ENCODE results near the gene ROS1.
A peak's percentile ranks its signal among the peaks of the same experiment; 100 is the strongest.

The ROS1 gene

DNA sequence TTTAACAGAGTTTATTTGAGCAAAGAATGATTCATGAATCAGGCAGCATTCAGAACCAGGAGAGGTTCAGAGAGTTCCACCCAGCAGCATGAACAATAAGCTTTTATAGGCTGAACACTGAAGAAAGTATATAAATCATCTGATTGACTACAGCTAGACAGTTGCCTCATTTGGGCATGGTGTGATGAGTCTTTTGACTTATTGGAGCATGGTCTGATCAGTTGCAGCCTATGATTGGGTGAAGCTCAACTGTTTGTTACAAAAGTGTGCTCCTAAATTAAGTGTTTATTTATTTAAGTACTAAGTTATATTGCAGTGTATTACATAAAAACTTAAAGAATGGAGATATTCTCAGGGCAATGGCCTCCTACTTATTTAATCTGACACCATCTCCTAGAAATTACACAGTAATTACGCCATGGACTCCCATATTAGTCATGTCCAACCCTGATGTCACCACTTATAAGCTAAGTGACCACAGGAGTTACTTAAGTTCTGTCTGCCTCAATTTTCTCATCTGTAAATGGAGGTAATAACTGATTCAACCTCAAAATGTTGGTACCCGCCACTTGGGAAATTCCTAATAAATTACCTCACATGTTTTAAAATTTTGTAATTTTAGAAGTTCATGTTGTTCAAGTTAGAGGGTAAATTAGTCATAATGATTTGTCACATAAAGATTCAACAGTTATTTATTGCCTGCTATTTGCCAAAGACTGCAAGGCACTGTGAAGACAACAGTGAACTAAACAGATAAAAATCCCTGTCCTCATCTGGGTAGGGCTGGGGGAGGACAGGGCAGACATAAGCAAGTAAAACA lies 15.2 kb upstream of the ROS1 start:
- DNase-seq, result no peak

DNA sequence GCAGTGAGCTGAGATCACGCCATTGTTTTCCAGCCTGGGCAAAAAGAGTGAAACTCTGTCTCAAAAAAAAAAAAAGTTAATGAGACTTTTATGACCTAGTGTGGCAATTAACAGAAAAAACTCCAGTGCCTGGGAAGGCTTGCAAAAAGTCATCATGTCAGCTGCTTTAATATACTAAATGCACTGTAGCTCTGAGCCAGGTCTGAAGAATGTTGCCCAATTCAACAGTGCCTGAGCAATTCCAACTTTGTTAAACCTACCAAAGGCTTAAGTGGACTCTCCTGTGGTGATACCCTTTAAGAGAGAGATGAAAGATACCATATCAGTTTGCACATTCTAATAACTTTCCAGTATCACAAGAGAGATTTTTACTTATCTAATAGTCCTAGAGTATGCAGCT lies 6.5 kb upstream of the ROS1 start:
- DNase-seq, result no peak

- DNase-seq, result no peak
Observed at GRCh38 chr6:117423754-117424153, 2.0 kb downstream of the ROS1 start.

- DNase-seq, result no peak
Observed at GRCh38 chr6:117418320-117418719, 7.4 kb downstream of the ROS1 start.

DNA sequence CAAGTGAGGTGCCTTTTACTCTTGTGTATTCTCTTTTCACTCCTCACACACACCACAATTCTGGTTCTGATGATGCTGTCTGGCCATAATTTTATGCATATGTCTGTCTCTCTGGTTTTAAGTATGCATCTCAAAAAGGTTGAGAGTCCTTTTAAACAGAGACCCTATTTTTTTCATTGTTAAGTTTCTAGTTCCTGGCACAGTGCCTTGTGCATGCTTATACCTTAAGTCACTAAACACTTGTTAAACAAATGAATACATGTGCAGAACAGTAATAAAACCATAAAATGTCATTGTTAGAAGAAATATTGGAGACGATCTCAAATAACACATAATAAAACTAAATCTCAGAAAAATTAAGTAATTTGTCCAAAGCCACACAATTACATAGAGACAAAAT lies 7.9 kb downstream of the ROS1 start:
- DNase-seq, result no peak

DNA sequence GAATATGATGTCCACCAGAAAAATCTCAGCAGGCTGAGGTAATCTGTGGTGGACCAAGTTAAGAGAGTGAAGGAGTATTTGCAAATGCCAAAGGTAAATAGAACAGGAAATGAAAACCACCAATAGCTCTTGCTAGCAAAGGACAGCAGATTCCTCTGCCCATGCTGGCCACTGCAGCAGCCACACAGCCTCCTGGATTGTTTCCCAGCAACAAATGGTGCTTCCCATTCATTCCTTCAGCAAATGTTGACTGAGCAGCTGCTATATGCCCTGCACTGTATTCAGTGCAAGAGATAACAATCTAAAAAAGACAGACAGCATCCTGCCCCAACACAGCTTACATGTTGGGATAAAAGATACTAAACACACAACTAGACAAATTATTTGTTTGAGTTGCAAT lies 11.0 kb downstream of the ROS1 start:
- peak; percentile 46 for DNase-seq

DNA sequence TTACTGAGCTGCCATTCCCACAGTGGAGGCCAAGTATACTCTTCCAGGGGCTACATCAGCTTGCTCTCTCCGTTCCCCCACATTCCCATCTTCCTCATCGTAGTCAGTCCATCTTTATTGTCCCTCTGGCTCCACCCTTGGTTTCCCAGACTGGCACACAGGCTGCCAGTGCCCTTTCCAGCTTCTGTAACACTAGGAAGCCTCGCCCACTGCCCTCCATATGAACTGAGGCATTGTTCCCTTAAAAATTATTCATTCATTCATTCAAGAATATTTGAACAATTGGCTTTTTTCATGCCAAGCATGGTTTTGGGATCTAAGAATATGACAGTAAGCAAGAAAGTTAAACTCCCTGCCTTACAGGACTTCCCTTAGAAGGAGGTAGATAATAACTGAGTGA lies 14.3 kb downstream of the ROS1 start:
- no peak for DNase-seq

DNA sequence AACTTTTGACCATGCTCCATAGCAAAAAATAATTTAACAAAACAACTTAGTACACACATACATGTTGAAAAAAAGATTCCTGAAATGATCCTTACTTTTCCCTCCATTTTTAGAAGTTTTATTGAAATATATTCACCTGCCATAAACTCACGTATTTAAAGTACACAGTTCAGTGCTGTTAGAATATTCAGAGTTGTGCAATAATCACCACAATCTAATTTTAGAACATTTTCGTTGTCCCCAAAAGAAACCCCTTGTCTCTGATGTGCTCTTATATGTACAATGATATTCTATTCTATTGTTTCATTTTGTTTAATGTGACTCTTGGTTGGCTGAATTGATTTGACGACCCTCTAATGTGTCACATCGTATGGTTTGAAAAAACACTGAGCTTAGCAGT lies 15.9 kb downstream of the ROS1 start:
- DNase-seq, result no peak

DNA sequence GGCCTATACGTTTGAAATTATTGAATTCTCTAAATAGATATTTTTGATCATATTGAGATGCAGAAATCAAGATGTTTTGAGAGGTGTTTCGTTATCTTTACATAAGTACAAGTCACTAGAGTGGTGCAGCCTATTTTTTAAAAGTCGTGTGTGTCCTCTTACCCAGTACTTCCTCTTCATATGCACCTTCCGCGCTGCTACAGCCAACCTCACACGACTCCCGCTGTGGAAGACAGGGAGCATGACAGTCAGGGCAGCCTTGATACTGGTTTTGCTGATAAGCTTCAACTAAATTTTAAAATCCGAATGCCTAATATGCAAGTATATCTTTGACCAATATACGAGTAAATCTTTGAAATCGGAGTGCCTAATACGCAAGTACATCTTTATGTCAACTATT lies 16.3 kb downstream of the ROS1 start:
- no peak for DNase-seq

DNA sequence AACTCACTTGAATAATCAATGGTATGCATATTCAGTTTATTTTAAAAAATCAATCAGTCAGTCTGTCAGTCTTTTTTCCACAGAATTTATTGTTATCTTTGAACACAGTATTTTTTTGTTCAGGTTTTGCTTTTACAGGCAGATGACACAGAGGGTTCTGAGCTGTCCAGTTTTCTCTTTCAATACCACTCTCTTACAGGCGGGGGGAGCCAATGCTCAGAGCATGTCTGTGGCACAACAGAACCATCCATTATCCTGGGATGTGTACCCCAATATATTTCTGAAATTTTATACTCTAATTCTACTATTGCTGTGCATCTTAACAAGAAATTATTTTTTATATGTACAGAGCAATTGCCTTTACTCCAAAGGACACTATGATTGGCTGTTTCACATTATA lies 21.2 kb downstream of the ROS1 start:
- no peak for DNase-seq

DNA sequence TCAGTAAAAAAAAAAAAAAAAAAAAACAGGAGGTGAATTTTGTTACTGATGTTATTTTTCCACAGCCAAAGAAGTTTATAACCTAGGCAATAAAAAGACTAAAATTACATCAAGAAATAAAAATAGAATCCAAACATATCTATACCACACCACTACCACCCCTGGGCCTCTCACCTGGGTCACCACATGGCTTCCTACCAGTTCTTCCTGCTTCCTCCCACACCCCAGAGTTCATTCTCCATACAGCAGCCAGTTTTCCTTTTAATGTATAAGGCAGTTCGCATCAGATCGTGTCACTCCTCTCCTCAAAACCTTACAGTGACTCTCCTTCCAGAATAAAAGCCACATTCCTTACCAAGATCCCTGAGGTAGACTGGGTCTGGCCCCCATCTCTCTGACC lies 23.9 kb downstream of the ROS1 start:
- DNase-seq, result no peak

GRCh38 chr6:117399924-117400323 lies 25.8 kb downstream of the ROS1 start:
- no peak for DNase-seq

- no peak for DNase-seq
Observed at GRCh38 chr6:117399126-117399525, 26.6 kb downstream of the ROS1 start.

DNA sequence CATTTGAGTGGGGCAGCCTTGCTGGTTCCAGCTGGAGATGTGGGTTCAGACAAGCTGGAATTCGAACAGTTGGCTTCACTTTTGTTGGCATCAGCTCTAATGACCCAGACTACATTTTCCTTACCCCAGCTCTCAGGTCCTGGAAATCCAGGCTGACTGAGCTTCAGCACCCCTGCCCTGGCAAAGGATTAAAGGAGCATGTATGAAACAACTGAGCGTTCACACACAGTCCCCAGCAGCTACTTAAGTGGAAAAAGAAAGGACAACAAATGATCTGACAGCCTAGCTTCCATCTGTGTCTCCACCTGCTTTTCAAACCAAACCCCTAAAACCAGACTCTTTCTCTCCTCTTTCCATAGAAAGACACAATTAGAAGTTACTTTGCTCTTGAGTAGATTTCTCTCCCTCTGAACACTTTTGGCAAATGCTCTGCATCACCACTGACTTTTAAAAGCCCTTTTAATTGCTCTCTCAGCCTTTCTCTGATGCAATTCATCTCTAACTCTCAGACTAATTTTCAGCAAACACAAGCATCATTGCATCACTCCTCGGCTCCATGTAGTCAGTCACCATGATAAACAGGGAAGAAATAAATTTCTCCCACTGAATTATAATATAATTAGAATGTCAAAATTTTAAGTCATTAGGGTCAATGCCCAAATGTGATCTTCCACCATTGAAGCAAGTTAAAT lies 28.1 kb downstream of the ROS1 start:
- DNase-seq, result no peak

DNA sequence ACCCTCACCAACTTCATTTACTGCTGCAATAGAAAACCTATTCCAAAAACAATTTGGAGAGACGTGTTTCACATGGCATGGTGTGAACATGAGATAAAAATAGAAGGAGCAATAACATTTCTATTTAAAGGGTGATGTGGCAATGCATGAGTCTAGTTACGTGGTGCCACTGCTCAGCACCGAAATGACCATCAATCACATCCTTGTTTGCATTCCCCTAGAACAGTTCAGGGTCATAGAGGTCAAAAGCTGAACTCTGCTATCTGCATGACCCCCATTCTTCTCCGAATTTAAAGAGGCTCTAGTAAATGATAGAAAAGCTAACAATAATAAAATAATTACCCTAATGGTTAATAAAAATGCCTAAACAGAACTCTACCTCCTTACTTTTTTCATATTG lies 29.5 kb downstream of the ROS1 start:
- DNase-seq, result no peak

- no peak for DNase-seq
Observed at GRCh38 chr6:117395164-117395563, 30.6 kb downstream of the ROS1 start.

DNA sequence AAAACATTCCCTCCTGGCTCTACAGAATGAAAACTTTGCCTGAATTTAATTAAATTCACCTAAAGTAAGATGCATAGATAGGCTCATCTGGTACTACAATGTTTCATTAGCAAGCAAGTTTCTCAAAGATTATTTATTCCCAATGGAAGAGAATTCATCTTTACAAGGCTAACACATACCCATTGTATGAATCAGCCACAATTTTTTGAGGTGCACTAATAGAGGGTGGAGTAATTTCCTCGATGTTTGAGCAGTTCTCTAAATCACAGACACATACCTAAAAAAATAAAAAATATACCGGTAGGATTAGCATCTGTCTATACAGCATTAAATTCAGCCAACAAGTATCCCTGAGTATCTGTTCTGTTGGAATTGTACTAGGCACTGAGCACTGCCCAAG lies 32.7 kb downstream of the ROS1 start:
- no peak for DNase-seq

DNA sequence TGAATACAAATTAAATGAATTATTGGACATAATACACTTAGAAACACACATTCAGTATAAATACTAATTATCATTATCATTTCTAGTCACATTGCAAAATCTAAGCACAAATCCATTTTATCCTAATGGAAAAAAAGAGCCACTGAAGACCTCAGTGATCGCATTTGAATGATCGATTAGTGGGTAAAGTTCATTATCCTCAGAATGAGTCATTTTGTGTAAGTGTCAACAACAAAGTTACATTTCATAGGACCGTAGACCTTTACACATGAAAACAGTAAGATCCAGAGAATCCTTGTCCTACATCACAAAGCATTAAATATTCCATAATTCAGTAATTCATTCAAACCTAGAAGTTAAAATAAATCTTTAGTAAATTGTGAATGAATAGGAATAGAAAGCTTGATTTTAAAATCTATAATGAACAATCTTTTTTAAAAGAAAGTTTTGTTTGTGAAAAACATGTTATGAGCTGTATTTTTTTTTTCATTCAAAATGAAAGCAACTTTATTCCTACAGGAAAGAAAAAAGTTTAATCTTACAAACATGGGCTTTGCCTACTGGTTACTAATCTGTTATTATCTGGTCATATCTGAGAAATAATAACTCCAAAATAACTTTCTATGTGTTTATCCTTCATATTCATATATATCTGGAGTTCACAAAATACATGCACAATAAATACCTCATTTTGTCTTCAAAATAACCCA lies 33.7 kb downstream of the ROS1 start:
- DNase-seq, result no peak

DNA sequence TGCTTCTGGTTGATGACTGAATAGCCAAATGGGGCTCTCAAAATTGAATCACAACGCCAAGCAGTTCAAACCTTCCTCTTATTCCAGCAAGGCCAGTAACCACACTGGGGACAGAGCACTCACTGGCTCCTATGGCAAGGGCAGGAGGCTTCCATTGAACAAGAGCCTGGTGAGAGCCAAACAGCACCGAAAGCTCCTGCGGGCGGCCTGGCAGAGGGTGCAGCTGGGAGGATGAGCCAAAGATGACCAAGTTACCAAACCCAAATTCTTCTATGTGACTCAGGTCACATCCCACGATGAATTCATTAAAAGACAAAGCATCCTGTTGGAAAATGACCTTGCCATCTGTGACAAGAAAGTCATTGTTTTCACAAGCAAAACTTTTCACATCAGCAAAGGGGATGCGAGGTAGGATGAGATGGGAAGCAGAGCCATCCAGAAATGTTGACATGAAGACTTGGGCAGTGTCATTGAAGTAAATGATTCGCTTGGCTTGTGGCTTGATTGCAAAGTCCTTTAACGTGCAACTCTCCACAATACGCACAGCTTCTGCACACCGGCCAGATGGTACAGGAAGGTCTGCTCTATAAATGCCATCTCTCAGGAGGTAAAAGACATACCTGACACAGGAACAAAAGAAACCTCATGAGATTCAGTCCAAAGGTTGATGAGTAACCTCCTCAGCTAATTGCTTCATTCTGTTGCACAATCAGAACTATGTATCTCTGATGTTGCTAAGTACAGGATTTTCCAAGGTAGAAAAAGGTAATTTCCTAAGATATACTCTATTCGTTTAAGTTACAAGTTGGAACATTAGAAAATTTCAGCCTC lies 36.3 kb downstream of the ROS1 start:
- DNase-seq, result no peak

GRCh38 chr6:117387454-117387974 lies 38.2 kb downstream of the ROS1 start:
- no peak for DNase-seq

DNA sequence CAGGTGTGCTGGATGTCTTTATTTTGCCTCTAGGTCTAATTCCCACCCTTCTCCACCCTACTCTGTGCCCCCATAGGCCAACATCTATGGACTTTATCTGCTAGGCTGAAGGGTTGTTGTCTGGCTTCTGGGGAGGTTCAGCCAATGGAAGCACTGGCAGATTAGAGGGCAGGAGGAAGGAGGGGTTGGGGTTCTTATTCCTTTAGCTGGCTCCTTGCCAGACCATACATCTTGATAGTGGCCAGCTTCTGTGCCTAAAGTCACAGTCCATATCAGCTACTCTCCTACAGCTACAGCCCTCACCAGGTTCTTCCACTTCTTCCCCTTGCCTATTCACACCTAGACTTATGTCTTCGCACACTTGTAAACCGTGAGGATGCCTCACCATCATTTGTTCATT lies 41.1 kb downstream of the ROS1 start:
- DNase-seq, result no peak

DNA sequence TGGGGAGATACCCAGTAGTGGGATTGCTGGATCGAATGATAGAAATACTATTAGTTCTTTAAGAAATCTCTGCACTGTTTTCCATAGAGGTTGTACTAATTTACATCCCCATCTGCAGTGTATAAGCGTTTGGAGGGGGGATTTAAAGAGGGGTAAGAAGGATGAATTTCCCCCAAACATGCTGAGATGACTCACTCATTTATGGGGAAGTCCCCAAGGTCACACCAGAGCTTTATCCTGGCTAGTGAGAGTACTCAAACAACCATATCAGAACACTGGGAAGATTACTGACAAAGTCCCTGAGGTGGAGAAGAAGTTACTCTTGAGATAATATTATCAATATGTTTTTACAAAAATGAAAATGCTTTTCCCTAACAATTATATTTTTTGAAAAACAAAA lies 44.0 kb downstream of the ROS1 start:
- no peak for DNase-seq

GRCh38 chr6:117380298-117380697 lies 45.4 kb downstream of the ROS1 start:
- DNase-seq, result no peak
